GM23338 (cell line): Measurements from ENCODE around the gene PDGFRB. TPM values are rescaled to one million over a fixed set of nuclear protein-coding genes. Genes with fewer than 3 reads are reported as not detected.

Experiments
- ATAC-seq: fragments of 200-7000 bp; cut with Tn5 transposase; 3 replicates; pipeline ENCODE4 v1.9.1; 2020
- DNase-seq: peaks from one replicate; pipeline ENCODE4 v3.0.0-alpha.2; 2015; ENCODE audit warnings: low spot score
- H2AFZ ChIP-seq: fragments of 200-600 bp; sonication (generic); 2 replicates; pipeline ENCODE4 v1.8.0; 2016; ENCODE audit warnings: antibody characterized with exemption, mild to moderate bottlenecking, moderate library complexity
- H3F3A ChIP-seq: fragments of 200-600 bp; sonication (generic); replicated peaks from 2 replicates; pipeline ENCODE4 v1.8.0; 2017; ENCODE audit warnings: antibody characterized with exemption, mixed run types, low read depth
- H3K27ac ChIP-seq: fragments of 200-600 bp; sonication (generic); 2 replicates; pipeline ENCODE4 v1.6.1; 2016; ENCODE audit warnings: low read depth
- H3K27me3 ChIP-seq: fragments of 200-600 bp; sonication (generic); 2 replicates; pipeline ENCODE4 v1.8.0; 2016; ENCODE audit warnings: mild to moderate bottlenecking, mixed run types, moderate library complexity; ENCODE audit not compliant: insufficient read depth
- H3K36me3 ChIP-seq: fragments of 200-600 bp; sonication (generic); 2 replicates; pipeline ENCODE4 v1.8.0; 2016; ENCODE audit warnings: mild to moderate bottlenecking; ENCODE audit not compliant: insufficient read depth
- H3K4me1 ChIP-seq: fragments of 200-600 bp; sonication (generic); 2 replicates; pipeline ENCODE4 v1.8.0; 2016; ENCODE audit warnings: mild to moderate bottlenecking, moderate library complexity; ENCODE audit not compliant: insufficient read depth
- H3K4me2 ChIP-seq: fragments of 200-600 bp; sonication (generic); 2 replicates; pipeline ENCODE4 v1.7.1; 2017; ENCODE audit warnings: mixed run types
- H3K4me3 ChIP-seq: fragments of 200-600 bp; sonication (generic); 2 replicates; pipeline ENCODE4 v1.6.1; 2016; ENCODE audit warnings: mixed run types
- H3K79me2 ChIP-seq: fragments of 200-600 bp; sonication (generic); replicated peaks from 2 replicates; pipeline ENCODE4 v1.8.0; 2017; ENCODE audit warnings: mild to moderate bottlenecking; ENCODE audit not compliant: insufficient read depth
- H3K9me2 ChIP-seq: fragments of 200-600 bp; sonication (generic); 2 replicates; pipeline ENCODE4 v1.8.0; 2017; ENCODE audit not compliant: insufficient read depth
- H4K20me1 ChIP-seq: fragments of 200-600 bp; sonication (generic); replicated peaks from 2 replicates; pipeline ENCODE4 v1.8.0; 2017; ENCODE audit warnings: mild to moderate bottlenecking; ENCODE audit not compliant: insufficient read depth
- H3K27ac Mint-ChIP-seq: 2 replicates; pipeline ENCODE4 v1.8.0; 2020; ENCODE audit warnings: inconsistent platforms, mild to moderate bottlenecking, moderate library complexity, mixed read lengths
- H3K27me3 Mint-ChIP-seq: 3 replicates; pipeline ENCODE4 v1.8.0; 2022; ENCODE audit warnings: low read depth, mild to moderate bottlenecking, moderate library complexity, mixed read lengths, inconsistent platforms; ENCODE audit not compliant: insufficient read depth, poor library complexity
- H3K36me3 Mint-ChIP-seq: 3 replicates; pipeline ENCODE4 v1.8.0; 2021; ENCODE audit warnings: low read depth, mild to moderate bottlenecking, inconsistent platforms, moderate library complexity, mixed read lengths
- H3K4me1 Mint-ChIP-seq: 3 replicates; pipeline ENCODE4 v1.8.0; 2020; ENCODE audit warnings: mild to moderate bottlenecking, inconsistent platforms, mixed read lengths
- H3K4me3 Mint-ChIP-seq: 3 replicates; pipeline ENCODE4 v1.8.0; 2021; ENCODE audit warnings: moderate library complexity, mild to moderate bottlenecking, inconsistent platforms, mixed read lengths
- H3K9me3 Mint-ChIP-seq: 3 replicates; pipeline ENCODE4 v1.8.0; 2020; ENCODE audit warnings: moderate library complexity, mild to moderate bottlenecking, inconsistent platforms, mixed read lengths
- CREB1 ChIP-seq: fragments of 250-450 bp; sonication (Bioruptor Pico); IDR thresholded peaks from 2 replicates; pipeline ENCODE4 v1.5.0; 2020; ENCODE audit warnings: low read depth, mild to moderate bottlenecking, moderate library complexity
- CTCF ChIP-seq, 2 experiments: fragments of 200-600 bp in 1 of 2; sonication (generic) in 1 of 2; conservative IDR thresholded peaks; 2 replicates each; pipeline versions ENCODE4 v1.5.1 to v1.6.1; 2016 to 2017; ENCODE audit warnings: antibody characterized with exemption in 2 of 2, low read depth in 2 of 2, mild to moderate bottlenecking in 2 of 2, moderate library complexity in 1 of 2
- ETS1 ChIP-seq: IDR thresholded peaks from 2 replicates; pipeline ENCODE4 v1.6.1; 2016; ENCODE audit warnings: antibody characterized with exemption
- JUNB ChIP-seq: IDR thresholded peaks from one replicate; pipeline ENCODE4 v1.6.1; 2016; ENCODE audit warnings: antibody characterized with exemption; ENCODE audit not compliant: unreplicated experiment
- NANOG ChIP-seq: IDR thresholded peaks from 2 replicates; pipeline ENCODE4 v1.6.1; 2016; ENCODE audit warnings: antibody characterized with exemption, borderline replicate concordance
- POLR2AphosphoS5 ChIP-seq: IDR thresholded peaks from 2 replicates; pipeline ENCODE4 v1.6.1; 2016; ENCODE audit warnings: antibody characterized with exemption, low read depth
- ZNF114 ChIP-seq: fragments of 250-450 bp; sonication (Bioruptor Pico); IDR thresholded peaks from 2 replicates; pipeline ENCODE4 v1.5.0; 2020; ENCODE audit warnings: mild to moderate bottlenecking, moderate library complexity
- ZNF331 ChIP-seq: fragments of 250-450 bp; sonication (Bioruptor Pico); IDR thresholded peaks from 2 replicates; pipeline ENCODE4 v1.5.0; 2020; ENCODE audit warnings: low read depth, mild to moderate bottlenecking, moderate library complexity
- ZNF462 ChIP-seq: fragments of 250-450 bp; sonication (Bioruptor Pico); IDR thresholded peaks from 2 replicates; pipeline ENCODE4 v1.5.0; 2020; ENCODE audit warnings: mild to moderate bottlenecking, moderate library complexity
- polyA plus RNA-seq: library from polyadenylated mRNA; unstranded; fragments of >200 nt; fragmentation: Nextera tagmentation; extraction: Ambion mirVana; gene quantifications from 2 replicates; pipeline ENCODE4 v1.2.1, GENCODE V29; 2016
- total RNA-seq: library from RNA; depleted of rRNA; stranded (reverse); fragments of >200 nt; shearing (Covaris generic); gene quantifications from 2 replicates; pipeline ENCODE4 v1.2.3, GENCODE V29; 2014

PDGFRB gene
- total and polyA plus RNA-seq, 2 experiments from 2014 or later, result 4.5 to 11.3 TPM

- Histone ChIP-seq H3K4me2 (no peak overlapping the region), H2AFZ (no peak overlapping the region), H3K27me3 (peaks cover 13% of the 10 kb centered on the region), H3K79me2 (no peaks in the 10 kb centered on the region), H3K36me3 (no peaks in the 10 kb centered on the region), H3F3A (0 out of 2 replicates have a peak, but pooled peaks cover 4% of the 10 kb centered on the region), H3K27ac (no peak overlapping the region), H3K4me1 (peaks cover 13% of the 10 kb centered on the region; the same call in 1 of the 2 replicates), H3K9me2 (no peaks in the 10 kb centered on the region), H3K4me3 (no peak overlapping the region), H4K20me1 (no peaks in the 10 kb centered on the region; the same call in 1 of the 2 replicates)
- DNase-seq (peak; percentile 34), ATAC-seq (no peak)
- no peak overlapping the region for H3K4me3 Mint-ChIP-seq
- H3K4me1 Mint-ChIP-seq, result peaks cover 34% of the 10 kb centered on the region
- no peak overlapping the region for H3K27ac Mint-ChIP-seq
- H3K9me3 Mint-ChIP-seq, result no peaks in the 10 kb centered on the region
- no peak for TF ChIP-seq POLR2AphosphoS5
- no peak for TF ChIP-seq NANOG
- TF ChIP-seq CREB1, result no peak
- TF ChIP-seq ZNF114 (CRISPR knock-in tag), result no peak
- TF ChIP-seq ZNF462 (CRISPR knock-in tag), result no peak
- no peak for TF ChIP-seq ZNF331
- no peak for TF ChIP-seq JUNB
- TF ChIP-seq ETS1, result no peak
- no peak for TF ChIP-seq CTCF (conservative IDR thresholded peaks at IDR 0.05; ENCODE audit: low read depth in 2 of 2)
- peaks cover 25% of the 10 kb centered on the region for H3K27me3 Mint-ChIP-seq
- H3K36me3 Mint-ChIP-seq, result no peaks in the 10 kb centered on the region
Measured at GRCh38 chr5:150159741-150160179, 4.1 kb upstream of the PDGFRB start.
